Activated CD8-positive, alpha-beta T cell treated with anti-CD3 and anti-CD28 coated beads, Interleukin-2, amount 10 ng/mL, durations not matched to agents 7 days and 5 days (primary cell): ENCODE data around the gene RIPOR1. TPM values are rescaled to one million over a fixed set of nuclear protein-coding genes. Genes with fewer than 3 reads are reported as not detected.

Source experiments
- ATAC-seq: fragments of 150-1000 bp; cut with Tn5 transposase; one replicate; pipeline ENCODE4 v1.10.0; 2021; ENCODE audit warnings: moderate library complexity
- CTCF ChIA-PET: fragments of 350-600 bp; sonication (Branson Sonifier 250); formaldehyde crosslinking; loops from one replicate; lab custom pipeline; 2021; ENCODE audit warnings: antibody characterized with exemption; lab: Charles Lee
- POLR2A ChIA-PET: fragments of 350-600 bp; sonication (Branson Sonifier 250); formaldehyde crosslinking; loops from one replicate; lab custom pipeline; 2021; ENCODE audit warnings: antibody characterized with exemption; lab: Charles Lee
- DNase-seq: peaks from one replicate; pipeline ENCODE4 v3.0.0-alpha.2; 2020
- H3K27ac Mint-ChIP-seq: one replicate; pipeline ENCODE4 v1.8.0; 2021; ENCODE audit warnings: mild to moderate bottlenecking, mixed read lengths
- H3K27me3 Mint-ChIP-seq: one replicate; pipeline ENCODE4 v1.8.0; 2021; ENCODE audit warnings: low read depth, mixed read lengths
- H3K36me3 Mint-ChIP-seq: one replicate; pipeline ENCODE4 v1.8.0; 2021; ENCODE audit warnings: low read depth, mixed read lengths
- H3K4me1 Mint-ChIP-seq: one replicate; pipeline ENCODE4 v1.8.0; 2021; ENCODE audit warnings: low read depth, mixed read lengths
- H3K4me3 Mint-ChIP-seq: one replicate; pipeline ENCODE4 v1.8.0; 2021; ENCODE audit warnings: mild to moderate bottlenecking, mixed read lengths
- H3K9me3 Mint-ChIP-seq: one replicate; pipeline ENCODE4 v1.8.0; 2022; ENCODE audit warnings: mixed read lengths; ENCODE audit not compliant: insufficient read depth
- total RNA-seq, 2 experiments: library from RNA; stranded (reverse); gene quantifications; one replicate each; pipeline ENCODE4 v1.2.3, GENCODE V29; 2021

Gene RIPOR1
- total RNA-seq, 2 experiments from 2014 or later: 10.6 to 13.7 TPM

- DNase-seq (peak; percentile 83), ATAC-seq (peak; percentile 52)
- Mint-ChIP-seq H3K4me3 (peak overlapping the region; percentile 64), H3K27me3 (no peaks in the 10 kb centered on the region), H3K27ac (peak overlapping the region; percentile 99), H3K4me1 (peaks cover 55% of the 10 kb centered on the region), H3K9me3 (no peaks in the 10 kb centered on the region), H3K36me3 (peaks cover 10% of the 10 kb centered on the region)
- POLR2A ChIA-PET: interaction anchor here (0.7 to 6.1 kb wide), 12 partner anchors 9 to 389 kb away, joined by 3 to 117 read pairs (median 6); partner anchors contain the start of genes ACD, CARMIL2 and CTCF
- CTCF ChIA-PET: interaction anchor here (0.7 to 6.4 kb wide), 43 partner anchors 9 to 297 kb away, joined by 3 to 296 read pairs (median 6); partner anchors contain the start of genes ACD, ATP6V0D1, C16orf86 and CARMIL2
Observed at GRCh38 chr16:67546761-67547422, 18.3 kb downstream of the RIPOR1 start.

GRCh38 chr16:67547423-67548264 is 19.0 kb downstream of the RIPOR1 start:
- Mint-ChIP-seq H3K4me1 (peaks cover 56% of the 10 kb centered on the region), H3K36me3 (peaks cover 7% of the 10 kb centered on the region), H3K4me3 (peak overlapping the region; percentile 64), H3K27me3 (no peaks in the 10 kb centered on the region), H3K9me3 (no peaks in the 10 kb centered on the region), H3K27ac (peak overlapping the region; percentile 99)
- DNase-seq (peak; percentile 61), ATAC-seq (peak; percentile 49)
- ChIA-PET CTCF (interaction anchor here (0.7 to 6.4 kb wide), 41 partner anchors 8 to 296 kb away, joined by 3 to 296 read pairs (median 6); partner anchors contain the start of genes ACD, ATP6V0D1, C16orf86 and CARMIL2), POLR2A (interaction anchor here (0.6 to 6.1 kb wide), 13 partner anchors 8 to 388 kb away, joined by 3 to 117 read pairs (median 5); partner anchors contain the start of genes ACD, CARMIL2 and CTCF)

GRCh38 chr16:67548265-67549126 is 19.9 kb downstream of the RIPOR1 start:
- ATAC-seq (peak; percentile 38), DNase-seq (no peak)
- CTCF ChIA-PET: interaction anchor here (1.5 to 6.4 kb wide), 17 partner anchors 7 to 120 kb away, joined by 6 to 296 read pairs (median 18); partner anchors contain the start of genes ACD, ATP6V0D1, C16orf86 and CARMIL2
- POLR2A ChIA-PET: interaction anchor here (0.6 to 6.1 kb wide), 9 partner anchors 7 to 119 kb away, joined by 3 to 117 read pairs (median 9); partner anchors contain the start of genes ACD, CARMIL2 and CTCF
- Mint-ChIP-seq H3K4me1 (peaks cover 53% of the 10 kb centered on the region), H3K27me3 (no peaks in the 10 kb centered on the region), H3K36me3 (peaks cover 5% of the 10 kb centered on the region), H3K9me3 (no peaks in the 10 kb centered on the region), H3K4me3 (peak overlapping the region; percentile 64), H3K27ac (peak overlapping the region; percentile 99)

- Mint-ChIP-seq H3K4me1 (peaks cover 52% of the 10 kb centered on the region), H3K36me3 (peaks cover 8% of the 10 kb centered on the region), H3K4me3 (no peak overlapping the region), H3K9me3 (no peaks in the 10 kb centered on the region), H3K27me3 (no peaks in the 10 kb centered on the region), H3K27ac (peak overlapping the region; percentile 99)
- DNase-seq (no peak), ATAC-seq (no peak)
- POLR2A ChIA-PET: interaction anchor here (4.1 kb wide), 1 partner anchor 13 kb away, joined by 47 read pairs; the partner anchor contains the start of gene CTCF
- CTCF ChIA-PET: interaction anchor here (1.3 to 3.5 kb wide), 3 partner anchors 12 to 94 kb away, joined by 5 to 59 read pairs (median 7); no protein-coding TSS in a partner anchor
Observed at GRCh38 chr16:67549240-67549639, 20.6 kb downstream of the RIPOR1 start.

- ATAC-seq (no peak), DNase-seq (no peak)
- Mint-ChIP-seq H3K27me3 (no peaks in the 10 kb centered on the region), H3K36me3 (peaks cover 11% of the 10 kb centered on the region), H3K9me3 (no peaks in the 10 kb centered on the region), H3K4me1 (peaks cover 54% of the 10 kb centered on the region), H3K27ac (peak overlapping the region; percentile 17), H3K4me3 (no peak overlapping the region)
- CTCF ChIA-PET: interaction anchor here (0.8 to 3.5 kb wide), 5 partner anchors 11 to 95 kb away, joined by 3 to 59 read pairs (median 7); partner anchors contain the start of gene CARMIL2
- POLR2A ChIA-PET: interaction anchor here (4.1 kb wide), 1 partner anchor 12 kb away, joined by 47 read pairs; the partner anchor contains the start of gene CTCF
Observed at GRCh38 chr16:67549936-67550335, 21.3 kb downstream of the RIPOR1 start.

- Mint-ChIP-seq H3K27me3 (no peaks in the 10 kb centered on the region), H3K4me1 (peaks cover 63% of the 10 kb centered on the region), H3K4me3 (no peak overlapping the region), H3K9me3 (no peaks in the 10 kb centered on the region), H3K36me3 (peaks cover 11% of the 10 kb centered on the region), H3K27ac (no peak overlapping the region)
- no peak for DNase-seq
- CTCF ChIA-PET: interaction anchor here (1.2 to 5.9 kb wide), 4 partner anchors 12 to 117 kb away, joined by 3 to 45 read pairs (median 8); partner anchors contain the start of genes CARMIL2 and CTCF
- no peak for ATAC-seq
- POLR2A ChIA-PET: interaction anchor here (1.1 to 4.1 kb wide), 2 partner anchors 11 to 94 kb away, joined by 5 to 47 read pairs; partner anchors contain the start of genes CARMIL2 and CTCF
Observed at GRCh38 chr16:67551091-67551490, 22.5 kb downstream of the RIPOR1 start.

- no peaks in the 10 kb centered on the region for H3K27me3 Mint-ChIP-seq
- DNase-seq (no peak), ATAC-seq (no peak)
- CTCF ChIA-PET: interaction anchor here (1.1 to 5.9 kb wide), 4 partner anchors 11 to 116 kb away, joined by 3 to 45 read pairs (median 6); partner anchors contain the start of genes CARMIL2 and CTCF
- H3K4me3 Mint-ChIP-seq: no peak overlapping the region
- peak overlapping the region; percentile 86 for H3K27ac Mint-ChIP-seq
- POLR2A ChIA-PET: interaction anchor here (4.1 kb wide), 1 partner anchor 10 kb away, joined by 47 read pairs; the partner anchor contains the start of gene CTCF
- H3K9me3 Mint-ChIP-seq: no peaks in the 10 kb centered on the region
- peaks cover 64% of the 10 kb centered on the region for H3K4me1 Mint-ChIP-seq
- H3K36me3 Mint-ChIP-seq: peaks cover 11% of the 10 kb centered on the region
Observed at GRCh38 chr16:67551972-67552371, 23.3 kb downstream of the RIPOR1 start.

GRCh38 chr16:67552476-67552875 is 23.8 kb downstream of the RIPOR1 start:
- no peaks in the 10 kb centered on the region for H3K9me3 Mint-ChIP-seq
- peak overlapping the region; percentile 86 for H3K27ac Mint-ChIP-seq
- ATAC-seq: no peak
- DNase-seq: no peak
- peaks cover 64% of the 10 kb centered on the region for H3K4me1 Mint-ChIP-seq
- H3K4me3 Mint-ChIP-seq: no peak overlapping the region
- peaks cover 11% of the 10 kb centered on the region for H3K36me3 Mint-ChIP-seq
- CTCF ChIA-PET: interaction anchor here (0.7 to 5.9 kb wide), 5 partner anchors 11 to 93 kb away, joined by 3 to 45 read pairs (median 3); partner anchors contain the start of genes CARMIL2 and CTCF
- H3K27me3 Mint-ChIP-seq: no peaks in the 10 kb centered on the region
- POLR2A ChIA-PET: interaction anchor here (4.1 kb wide), 1 partner anchor 10 kb away, joined by 47 read pairs; the partner anchor contains the start of gene CTCF

- DNase-seq: peak; percentile 52
- peak; percentile 91 for ATAC-seq
- ChIA-PET POLR2A (interaction anchor here (0.7 to 1.6 kb wide), 6 partner anchors 8 to 225 kb away, joined by 3 to 17 read pairs (median 4); partner anchors contain the start of genes ACD and CARMIL2), CTCF (interaction anchor here (0.9 to 5.9 kb wide), 11 partner anchors 7 to 163 kb away, joined by 3 to 85 read pairs (median 4); partner anchors contain the start of genes CARMIL2, CTCF, GFOD2 and PARD6A)
- H3K36me3 Mint-ChIP-seq: peaks cover 21% of the 10 kb centered on the region
- H3K27ac Mint-ChIP-seq: peak overlapping the region; percentile 99
- no peaks in the 10 kb centered on the region for H3K9me3 Mint-ChIP-seq
- peaks cover 60% of the 10 kb centered on the region for H3K4me1 Mint-ChIP-seq
- peak overlapping the region; percentile 61 for H3K4me3 Mint-ChIP-seq
- H3K27me3 Mint-ChIP-seq: no peaks in the 10 kb centered on the region
Observed at GRCh38 chr16:67555795-67556212, 27.2 kb downstream of the RIPOR1 start.
